Renal cortical epithelial cell (primary cell): Measurements from ENCODE around the gene RPL39L. TPM values are rescaled to one million over a fixed set of nuclear protein-coding genes. Genes with fewer than 3 reads are reported as not detected.

Source experiments
- DNase-seq: peaks from one replicate; pipeline ENCODE4 v3.0.0-alpha.2; 2011; ENCODE audit warnings: low read depth
- total RNA-seq: library from RNA; depleted of rRNA; stranded (reverse); fragments of >200 nt; gene quantifications from 2 replicates; pipeline ENCODE4 v1.2.3, GENCODE V29; 2014

The RPL39L gene
- total RNA-seq, 1 donor from 2014 or later = 5.3 TPM

DNA sequence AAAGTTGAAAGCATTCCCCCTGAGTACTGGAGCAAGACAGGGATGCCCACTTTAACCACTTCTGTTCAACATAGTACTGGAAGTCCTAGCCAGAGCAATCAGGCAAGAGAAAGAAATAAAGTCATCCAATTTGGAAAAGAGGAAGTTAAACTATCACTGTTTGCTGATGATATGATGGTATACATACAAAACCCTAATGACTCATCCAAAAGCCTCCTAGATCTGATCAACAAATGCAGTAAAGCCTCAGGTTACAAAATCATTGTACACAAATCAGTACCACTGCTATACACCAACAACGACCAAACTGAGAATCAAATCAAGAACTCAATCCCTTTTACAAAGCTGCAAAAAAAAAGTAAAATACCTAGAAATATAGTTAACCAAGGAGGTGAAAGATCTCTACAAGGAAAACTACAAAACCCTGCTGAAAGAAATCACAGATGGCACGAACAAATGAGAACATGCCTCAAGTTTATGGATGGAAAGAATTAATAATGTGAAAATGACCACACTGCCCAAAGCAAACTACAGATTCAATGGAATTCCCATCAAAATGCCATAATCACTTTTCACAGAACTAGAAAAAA lies 40.3 kb downstream of the RPL39L start:
- DNase-seq = peak; percentile 5

DNA sequence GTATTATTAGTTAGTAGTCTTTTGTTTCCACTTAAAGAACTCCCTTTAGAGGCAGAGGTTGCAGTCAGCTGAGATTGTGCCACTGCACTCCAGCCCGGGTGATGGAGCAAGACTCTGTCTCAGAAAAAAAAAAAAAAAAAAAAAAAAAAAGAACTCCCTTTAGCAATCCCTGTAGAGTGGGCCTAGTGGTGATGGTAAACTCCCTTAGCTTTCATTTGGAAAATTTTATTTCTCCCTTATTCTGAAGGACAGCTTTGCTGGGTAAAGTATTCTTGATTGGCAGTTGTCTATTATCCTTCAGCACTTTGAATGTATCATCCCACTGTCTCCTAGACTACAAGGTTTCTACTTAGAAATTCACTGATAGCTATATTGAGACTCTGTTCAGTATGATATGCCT lies 46.0 kb downstream of the RPL39L start:
- no peak for DNase-seq

DNA sequence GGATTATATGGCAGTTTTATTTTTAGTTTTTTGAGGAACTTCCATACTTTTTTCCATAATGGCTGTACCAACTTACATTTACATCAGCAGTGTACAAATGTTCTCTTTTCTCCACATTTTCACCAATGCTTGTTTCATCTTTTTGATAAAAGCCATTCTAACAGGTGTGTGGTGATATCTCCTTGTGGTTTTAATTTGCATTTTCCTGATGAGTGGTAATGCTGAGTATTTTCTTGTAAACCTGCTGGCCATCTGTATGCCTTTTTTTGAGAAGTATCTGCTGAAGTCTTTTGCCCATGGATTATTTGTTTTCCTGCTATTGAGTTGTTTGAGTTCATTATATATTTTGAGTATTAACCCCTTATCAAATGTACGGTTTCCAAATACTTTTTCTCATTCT lies 50.6 kb downstream of the RPL39L start:
- no peak for DNase-seq

DNA sequence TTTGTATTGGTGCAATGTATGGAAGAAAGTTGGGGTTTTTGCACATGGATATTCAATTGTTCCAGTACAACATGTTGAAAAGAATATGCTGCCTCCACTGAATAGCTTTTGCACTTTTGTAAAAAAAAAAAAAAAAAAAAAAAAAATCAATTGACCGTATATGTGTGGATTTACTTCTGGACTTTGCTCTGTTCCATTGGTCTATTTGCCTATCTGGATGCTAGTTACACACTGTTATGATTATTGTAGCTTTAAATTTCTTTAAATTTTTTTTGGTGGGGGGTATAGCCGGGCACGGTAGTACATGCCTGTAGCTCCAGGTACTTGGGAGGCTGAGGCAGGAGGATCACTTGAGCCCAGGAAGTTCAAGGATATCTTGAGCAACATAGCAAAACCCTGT lies 52.5 kb downstream of the RPL39L start:
- DNase-seq = no peak

DNA sequence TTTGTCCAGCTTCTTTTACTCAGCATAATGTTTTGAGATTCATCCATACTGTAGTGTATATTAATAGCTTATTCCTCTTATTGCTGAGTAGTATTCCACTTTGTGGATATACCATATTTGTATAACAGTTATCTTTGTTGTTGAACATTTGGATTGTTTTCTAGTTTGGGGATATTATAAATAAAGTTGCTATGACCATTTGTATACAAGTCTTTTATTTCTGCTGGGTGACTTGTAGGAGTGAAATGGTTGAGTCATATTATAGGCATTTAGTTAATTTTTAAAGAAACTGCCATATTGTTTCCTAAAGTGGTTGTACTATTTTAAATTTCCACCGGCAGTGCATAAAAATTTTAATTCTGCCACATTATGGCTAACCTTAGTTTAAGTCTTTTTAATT lies 53.4 kb downstream of the RPL39L start:
- peak; percentile 75 for DNase-seq

DNA sequence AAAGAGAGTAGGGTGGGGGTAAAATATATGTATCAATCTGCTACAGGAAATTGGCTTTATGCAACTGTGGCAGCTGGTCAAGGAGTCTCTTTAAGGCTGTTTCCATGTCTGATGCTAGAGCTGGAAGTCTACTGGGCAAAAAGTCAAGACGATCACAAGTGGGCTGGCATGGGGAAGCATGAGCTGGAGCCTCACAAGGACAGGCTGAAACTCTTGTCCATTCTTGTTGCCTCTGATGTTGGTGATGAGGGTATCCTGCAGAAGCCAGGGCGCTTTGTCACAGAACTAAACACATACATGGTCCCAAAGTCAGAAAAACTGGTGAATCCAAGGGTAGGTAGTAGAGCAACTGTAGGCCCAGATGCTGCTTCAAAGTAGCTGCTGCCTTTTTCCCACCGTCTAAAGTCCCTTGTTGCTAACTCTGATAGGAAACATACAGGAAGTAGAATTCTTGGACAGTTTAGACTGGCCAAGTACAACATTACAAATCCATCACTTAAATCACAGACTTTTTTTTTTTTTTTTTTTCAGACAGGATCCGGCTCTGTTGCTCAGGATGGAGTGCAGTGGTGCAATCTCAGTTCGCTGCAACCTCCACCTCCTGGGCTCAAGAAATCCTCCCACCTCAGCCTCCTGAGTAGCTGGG lies 54.2 kb downstream of the RPL39L start:
- DNase-seq = no peak

DNA sequence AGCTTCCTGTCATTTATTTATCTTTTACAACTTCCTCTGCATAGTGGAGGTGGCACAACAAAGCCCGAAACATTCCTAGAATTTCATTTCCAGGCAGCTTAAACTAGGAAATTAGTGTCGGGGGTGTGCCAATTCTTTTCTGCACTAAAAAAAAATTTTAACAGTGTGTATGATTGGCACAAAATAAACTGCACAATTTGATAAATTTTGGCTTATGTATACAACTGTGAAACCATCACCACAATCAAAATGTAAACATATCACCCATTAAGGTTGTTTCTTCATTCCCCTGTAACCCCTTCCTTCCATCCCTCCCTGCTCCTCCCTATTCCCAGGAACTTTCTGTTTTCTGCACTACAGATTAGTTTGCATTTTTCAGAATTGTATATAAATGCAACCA lies 54.7 kb downstream of the RPL39L start:
- DNase-seq = no peak

DNA sequence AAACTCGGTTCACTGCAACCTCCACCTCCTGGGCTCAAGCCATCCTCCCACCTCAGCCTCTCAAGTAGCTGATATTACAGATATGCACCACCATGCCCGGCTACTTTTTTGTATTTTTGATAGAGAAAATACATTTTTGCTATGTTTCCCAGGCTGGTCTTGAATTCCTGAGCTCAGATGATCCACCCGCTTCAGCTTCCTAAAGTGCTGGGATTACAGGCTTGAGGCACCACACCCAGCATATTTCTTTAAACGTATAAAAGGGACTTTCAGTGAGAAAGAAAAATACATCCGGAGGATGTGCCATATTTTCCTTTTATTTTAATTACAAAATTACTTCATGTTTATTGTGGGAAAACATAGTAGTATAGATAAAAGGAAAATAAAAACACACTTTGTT lies 55.2 kb downstream of the RPL39L start:
- DNase-seq = no peak

DNA sequence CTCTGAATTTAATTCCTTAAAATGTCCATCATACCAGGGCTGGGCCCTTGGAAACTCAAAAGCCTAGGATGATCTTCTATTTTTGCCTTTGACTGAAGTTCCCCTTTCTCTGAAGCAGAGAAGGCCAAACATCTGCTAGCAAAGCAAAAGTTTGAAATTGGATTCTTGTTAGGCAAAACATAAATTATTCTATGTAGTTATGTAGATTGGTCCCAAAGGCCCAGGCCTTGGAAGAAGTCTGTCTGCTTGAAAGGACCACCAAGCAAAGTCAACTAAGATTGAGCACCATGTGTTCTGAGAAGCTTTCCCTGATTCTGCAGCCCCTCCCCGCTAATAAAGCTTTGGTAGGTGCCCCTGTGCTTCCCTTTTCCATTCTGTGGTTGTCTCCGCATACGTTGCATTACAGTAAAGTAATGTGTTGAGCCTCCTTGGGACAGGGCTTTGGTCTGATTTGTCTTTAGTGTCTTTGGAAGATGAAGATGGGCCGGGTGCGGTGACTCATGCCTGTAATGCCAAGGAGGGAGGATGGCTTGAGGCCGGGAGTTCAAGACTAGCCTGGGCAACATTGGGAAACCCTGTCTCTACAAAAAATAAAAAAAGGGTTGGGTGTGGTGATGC lies 56.4 kb downstream of the RPL39L start:
- DNase-seq = no peak

DNA sequence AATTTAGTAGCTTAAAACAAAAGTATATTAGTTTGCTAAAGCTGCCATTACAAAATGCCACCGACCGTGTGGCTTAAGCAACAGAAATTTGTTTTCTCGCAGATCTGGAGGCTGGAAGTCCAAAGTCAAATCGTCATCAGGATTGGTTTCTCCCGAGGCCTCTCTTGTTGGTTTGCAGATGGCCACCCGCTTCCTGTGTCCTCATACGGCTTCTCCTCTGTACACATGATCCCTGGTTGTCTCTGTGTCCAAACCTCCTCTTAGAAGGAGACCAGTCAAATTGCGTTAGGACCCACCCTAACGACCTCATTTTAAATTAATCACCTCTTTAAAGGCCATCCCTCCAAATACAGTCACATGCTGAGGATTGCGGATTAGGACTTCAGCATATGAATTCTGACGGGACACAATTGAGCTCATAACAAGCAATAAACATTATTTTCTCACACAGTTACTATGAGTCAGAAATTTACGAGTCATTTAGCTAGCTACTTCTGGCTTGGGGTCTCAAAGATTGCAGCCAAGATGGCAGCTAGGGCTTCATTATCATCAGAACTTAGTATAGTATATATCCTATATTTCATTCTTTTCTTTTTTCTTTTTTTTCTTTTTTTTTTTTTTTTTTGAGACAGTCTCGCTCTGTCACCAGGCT lies 58.4 kb downstream of the RPL39L start:
- no peak for DNase-seq

DNA sequence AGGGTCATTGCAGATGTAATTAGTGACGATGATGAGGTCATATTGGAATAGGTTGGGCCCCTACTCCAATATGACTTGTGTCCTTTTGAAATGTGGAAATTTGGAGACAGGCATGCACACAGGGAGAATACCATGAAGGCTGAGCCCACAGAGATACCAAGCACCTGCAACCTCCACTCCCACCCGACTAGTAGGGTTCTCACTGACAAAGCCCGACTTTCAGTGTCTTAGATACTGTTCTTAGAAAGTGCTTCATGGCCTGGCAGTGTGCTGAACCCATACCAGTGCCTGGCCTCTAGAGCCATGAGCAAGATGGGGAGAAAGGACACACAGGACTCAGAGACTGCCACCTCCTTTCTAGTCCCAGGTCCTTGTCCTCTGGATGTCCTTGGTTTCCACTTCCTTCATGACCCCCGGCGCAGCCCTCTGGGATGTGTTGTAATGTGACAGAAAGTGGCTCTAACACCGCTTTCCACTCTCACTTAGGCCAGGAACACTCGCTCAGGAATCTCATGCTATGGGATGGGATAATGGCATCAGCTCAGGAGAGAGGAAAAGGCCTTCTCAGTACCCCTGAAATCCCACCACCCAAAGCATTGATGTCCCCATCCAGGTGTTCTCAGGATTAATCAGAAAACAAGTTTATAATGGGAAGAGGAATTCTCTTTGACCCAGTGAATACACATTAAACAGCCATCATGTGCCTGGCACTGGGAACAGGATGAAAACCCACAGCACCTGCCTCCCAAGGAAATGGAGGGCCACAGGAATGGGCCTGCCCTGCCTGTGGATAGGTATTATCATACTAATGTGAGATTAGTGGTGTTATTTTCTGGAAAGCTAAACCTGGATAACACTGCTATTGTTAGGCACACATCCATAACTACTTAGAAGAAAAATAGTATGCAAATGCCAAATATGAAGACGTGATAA lies 59.9 kb downstream of the RPL39L start:
- no peak for DNase-seq

DNA sequence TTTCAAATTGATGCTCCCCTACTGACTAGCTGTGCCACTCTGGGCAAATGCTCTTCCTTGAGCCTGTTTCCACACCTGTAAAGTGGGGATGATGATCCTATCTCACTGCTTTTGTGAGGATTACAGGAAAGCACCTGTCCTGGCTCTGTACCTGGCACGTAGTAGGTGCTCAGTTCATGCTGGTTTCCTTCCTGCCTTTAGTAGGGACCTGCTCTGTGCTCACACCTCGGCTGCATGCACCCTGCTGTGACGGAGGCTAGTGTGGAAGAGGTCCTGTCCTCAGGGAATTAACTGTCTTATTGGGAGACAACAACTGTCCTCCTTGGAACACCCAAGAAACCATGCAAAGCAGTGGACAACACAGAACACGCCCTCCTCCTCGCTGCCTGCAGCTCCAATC lies 61.8 kb downstream of the RPL39L start:
- no peak for DNase-seq

DNA sequence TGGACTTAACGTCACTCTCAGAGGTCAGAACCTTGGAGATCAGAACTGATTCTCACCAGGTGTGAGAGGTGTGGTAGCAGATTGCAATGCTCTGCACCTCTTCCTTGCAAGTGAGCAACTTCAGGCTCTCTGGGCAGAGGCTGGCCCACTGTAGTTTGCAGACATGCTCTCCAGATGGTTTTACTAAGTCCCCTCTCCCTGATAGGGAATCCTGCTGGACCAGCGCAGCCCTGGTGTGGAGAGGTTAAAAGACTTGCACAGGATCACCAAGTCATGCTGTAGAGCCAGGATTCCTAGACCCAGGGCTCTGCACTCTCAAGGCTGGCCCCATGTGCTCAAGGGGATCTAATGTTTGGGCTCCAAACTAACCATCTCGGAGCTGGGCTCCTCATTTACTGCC lies 62.2 kb downstream of the RPL39L start:
- no peak for DNase-seq

DNA sequence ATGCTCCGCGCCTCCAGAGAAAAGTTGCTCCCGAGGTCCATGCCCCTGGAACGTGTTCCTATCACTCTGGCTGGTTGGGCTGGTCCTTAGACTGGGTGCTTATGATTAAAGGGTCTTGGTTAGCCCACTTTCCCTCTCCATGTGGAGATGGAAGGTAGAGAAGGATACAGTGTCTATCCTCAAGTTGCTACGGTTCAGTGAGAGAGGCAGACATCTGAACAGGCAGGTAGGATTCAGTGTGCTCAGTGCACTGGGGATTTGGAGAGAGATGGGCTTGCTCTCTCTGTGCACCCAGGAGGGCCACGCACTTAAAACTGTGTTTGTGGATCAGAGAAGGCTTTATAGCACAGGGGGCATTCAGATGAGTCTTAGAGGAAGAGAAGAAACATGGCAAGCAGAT lies 63.0 kb downstream of the RPL39L start:
- DNase-seq = no peak

DNA sequence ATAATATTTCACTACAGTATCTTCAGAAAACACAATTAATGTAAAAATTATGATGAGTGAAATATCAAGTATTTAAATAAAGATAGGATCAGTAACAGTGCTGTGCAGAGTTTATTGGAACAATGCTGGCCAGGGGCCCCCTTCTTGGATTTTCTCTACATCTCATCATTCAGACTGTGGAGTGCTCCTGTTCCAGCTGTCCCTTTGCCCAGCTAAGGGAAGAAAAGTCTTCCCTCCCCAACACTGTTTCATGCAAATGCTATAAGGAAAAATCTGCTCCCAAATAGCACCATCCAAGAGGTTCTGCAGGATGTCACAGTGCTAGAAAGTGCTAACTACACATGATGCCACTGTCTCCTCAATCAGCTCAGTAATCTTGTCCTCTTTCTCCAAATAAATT lies 64.5 kb downstream of the RPL39L start:
- DNase-seq = no peak

DNA sequence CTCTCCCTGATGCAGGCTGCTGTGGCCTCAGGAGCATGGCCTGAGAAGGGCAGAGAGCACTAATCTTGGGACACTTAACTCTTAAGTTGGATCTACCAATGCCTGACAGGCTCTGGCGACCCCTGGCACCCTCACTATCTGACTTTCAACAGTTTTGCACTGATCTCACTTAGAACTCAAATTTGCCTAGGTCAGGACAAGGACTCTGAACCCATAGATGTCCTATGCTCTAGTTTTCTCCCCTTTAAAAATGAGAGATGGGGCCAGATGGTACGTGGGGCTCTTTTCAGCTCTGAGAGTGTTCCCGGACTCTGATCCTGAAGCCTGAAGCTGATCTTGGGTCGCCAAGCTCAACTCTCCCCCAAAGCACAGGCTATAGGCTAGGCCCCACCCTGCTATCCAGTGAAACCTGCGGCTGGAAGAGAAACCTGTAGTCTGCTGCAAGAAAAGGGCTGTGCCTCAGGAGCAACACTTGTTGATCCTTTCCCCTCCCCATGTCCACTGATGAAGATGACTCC lies 65.7 kb downstream of the RPL39L start:
- DNase-seq = no peak

DNA sequence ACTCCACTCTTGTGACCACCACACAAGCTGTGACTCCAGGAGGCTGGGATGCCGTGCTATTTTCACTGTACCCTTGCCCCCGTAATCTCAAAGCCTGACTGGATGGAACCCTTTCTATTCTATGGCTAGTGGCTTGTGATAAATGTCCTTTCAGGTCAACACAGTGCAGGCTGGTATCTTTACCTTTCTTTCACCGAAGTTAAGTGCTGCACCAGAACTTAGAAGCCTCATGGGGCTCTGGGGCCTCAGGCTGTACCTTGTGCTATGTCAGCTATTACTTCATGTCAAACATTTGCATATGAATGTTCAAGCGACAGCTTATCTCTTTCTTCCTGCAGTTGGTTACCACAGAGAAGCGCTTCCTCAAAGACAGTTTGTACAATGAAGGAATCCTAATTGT lies 66.8 kb downstream of the RPL39L start:
- no peak for DNase-seq

DNA sequence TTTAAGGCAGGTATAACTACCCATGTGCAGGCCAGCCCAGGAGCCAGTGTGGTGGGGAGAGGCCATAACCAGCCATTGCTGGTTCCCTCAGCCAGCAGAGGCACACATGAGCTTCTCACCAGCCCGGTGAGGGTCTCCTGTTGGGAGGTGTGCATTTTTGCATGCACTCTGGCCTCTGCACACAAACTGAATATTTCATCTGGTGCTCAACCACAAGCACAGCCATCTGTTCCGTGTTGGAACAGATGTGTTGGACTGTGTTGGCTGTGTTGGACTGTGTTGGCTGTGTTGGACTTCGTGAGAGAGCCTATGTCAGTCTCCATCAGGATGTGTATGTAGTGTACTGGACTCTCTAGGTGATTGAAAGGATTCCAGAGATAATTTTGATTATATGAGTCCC lies 67.2 kb downstream of the RPL39L start:
- no peak for DNase-seq
